OCI-LY3 (cell line): ENCODE data around the gene CLEC20A.

Source experiments
- EZH2phosphoT487 ChIP-seq: fragments of 200-600 bp; shearing (Covaris generic); IDR thresholded peaks from 2 replicates; pipeline ENCODE4 v1.6.1; 2018; ENCODE audit warnings: antibody characterized with exemption, mixed run types, low read depth
- TF ChIP-seq, protein P1 (sequence below): fragments of 200-600, 300-600 bp; sonication (generic); IDR thresholded peaks from 2 replicates; pipeline ENCODE4 v1.5.1; 2014; ENCODE audit warnings: antibody characterized with exemption, low read length, low read depth

DNA sequence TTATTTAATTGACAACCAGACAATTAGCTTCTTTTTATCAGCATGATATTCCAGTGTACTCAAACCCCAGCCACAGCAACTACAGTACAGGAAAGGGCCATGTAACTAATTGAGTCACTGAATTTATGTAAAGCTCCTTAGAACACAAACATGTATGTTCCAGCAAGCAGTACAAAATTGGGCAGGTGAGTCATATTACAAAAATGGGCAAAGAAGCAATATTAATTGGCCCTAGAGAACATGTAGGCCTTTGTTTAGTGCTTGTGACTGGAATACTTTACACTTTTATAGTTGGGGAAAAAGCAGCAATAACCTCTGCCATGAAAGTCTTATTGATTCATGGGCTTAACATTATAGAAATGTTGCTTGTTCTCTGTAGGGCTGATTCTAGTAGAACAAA is 31.8 kb downstream of the CLEC20A start:
- TF ChIP-seq, protein P1, sequence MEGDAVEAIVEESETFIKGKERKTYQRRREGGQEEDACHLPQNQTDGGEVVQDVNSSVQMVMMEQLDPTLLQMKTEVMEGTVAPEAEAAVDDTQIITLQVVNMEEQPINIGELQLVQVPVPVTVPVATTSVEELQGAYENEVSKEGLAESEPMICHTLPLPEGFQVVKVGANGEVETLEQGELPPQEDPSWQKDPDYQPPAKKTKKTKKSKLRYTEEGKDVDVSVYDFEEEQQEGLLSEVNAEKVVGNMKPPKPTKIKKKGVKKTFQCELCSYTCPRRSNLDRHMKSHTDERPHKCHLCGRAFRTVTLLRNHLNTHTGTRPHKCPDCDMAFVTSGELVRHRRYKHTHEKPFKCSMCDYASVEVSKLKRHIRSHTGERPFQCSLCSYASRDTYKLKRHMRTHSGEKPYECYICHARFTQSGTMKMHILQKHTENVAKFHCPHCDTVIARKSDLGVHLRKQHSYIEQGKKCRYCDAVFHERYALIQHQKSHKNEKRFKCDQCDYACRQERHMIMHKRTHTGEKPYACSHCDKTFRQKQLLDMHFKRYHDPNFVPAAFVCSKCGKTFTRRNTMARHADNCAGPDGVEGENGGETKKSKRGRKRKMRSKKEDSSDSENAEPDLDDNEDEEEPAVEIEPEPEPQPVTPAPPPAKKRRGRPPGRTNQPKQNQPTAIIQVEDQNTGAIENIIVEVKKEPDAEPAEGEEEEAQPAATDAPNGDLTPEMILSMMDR, result no peak
- no peak for TF ChIP-seq EZH2phosphoT487
